ENCODE results near the gene ACSBG1. TPM values are rescaled to one million over a fixed set of nuclear protein-coding genes. Genes with fewer than 3 reads are reported as not detected.

ACSBG1 gene
- polyA plus RNA-seq, 1 experiment: not detected

DNA sequence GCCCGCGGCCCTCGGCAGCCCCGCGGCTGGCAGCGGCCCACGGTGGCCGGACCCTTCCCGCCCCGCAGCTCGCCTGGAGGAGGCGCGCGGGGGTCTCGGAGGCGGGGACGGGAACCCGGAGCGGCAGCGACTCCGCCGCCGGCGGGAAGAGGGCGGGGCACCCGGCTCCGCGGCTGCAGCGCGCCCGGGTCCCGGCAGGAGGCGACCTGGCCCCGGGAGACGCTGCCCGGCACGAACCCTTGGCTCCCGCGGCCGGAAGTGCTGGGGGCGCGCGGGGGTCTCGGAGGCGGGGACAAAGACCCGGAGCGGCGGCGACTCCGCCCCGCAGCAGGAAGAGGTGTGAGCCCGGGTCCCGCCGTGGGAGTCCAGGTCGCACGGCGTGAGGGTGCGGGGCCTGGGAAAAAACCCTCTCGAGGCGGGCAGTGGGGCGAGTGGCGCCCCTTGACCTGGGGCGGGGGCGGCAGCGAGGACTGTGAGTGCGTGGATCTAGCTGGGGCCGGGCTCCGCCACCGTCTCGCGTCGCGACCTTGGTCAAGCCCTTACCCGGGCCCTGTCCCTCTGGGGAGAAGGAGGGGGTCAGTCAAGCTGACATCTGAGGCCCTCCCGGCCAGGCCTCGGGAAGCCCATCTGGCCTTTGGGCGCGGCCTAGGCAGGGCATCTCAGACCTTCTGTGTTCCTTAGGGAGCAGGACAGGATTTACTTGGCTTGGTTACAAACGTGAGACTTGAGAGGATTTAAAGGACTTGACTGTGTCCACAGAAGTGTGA, 102.9 kb downstream of the ACSBG1 start, which contains the start of gene CIB2:
Gene CIB2 (minus strand): TSS at position 151 of the 767 bp plus-strand sequence. CDS start 230 bp downstream, outside the sequence.
- no peaks in the 10 kb centered on the region; the same call in 1 of the 2 replicates for H3K9me3 ChIP-seq (ENCODE audit: control insufficient read depth, insufficient read depth, low read length)
- DNase-seq (ENCODE audit: low read depth, low spot score): peak; percentile 7
- TF ChIP-seq, protein P1, sequence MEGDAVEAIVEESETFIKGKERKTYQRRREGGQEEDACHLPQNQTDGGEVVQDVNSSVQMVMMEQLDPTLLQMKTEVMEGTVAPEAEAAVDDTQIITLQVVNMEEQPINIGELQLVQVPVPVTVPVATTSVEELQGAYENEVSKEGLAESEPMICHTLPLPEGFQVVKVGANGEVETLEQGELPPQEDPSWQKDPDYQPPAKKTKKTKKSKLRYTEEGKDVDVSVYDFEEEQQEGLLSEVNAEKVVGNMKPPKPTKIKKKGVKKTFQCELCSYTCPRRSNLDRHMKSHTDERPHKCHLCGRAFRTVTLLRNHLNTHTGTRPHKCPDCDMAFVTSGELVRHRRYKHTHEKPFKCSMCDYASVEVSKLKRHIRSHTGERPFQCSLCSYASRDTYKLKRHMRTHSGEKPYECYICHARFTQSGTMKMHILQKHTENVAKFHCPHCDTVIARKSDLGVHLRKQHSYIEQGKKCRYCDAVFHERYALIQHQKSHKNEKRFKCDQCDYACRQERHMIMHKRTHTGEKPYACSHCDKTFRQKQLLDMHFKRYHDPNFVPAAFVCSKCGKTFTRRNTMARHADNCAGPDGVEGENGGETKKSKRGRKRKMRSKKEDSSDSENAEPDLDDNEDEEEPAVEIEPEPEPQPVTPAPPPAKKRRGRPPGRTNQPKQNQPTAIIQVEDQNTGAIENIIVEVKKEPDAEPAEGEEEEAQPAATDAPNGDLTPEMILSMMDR (IDR thresholded peaks at IDR 0.05; ENCODE audit: low read depth, low read length): peak; percentile 48
- CTCF ChIA-PET: interaction anchor here (0.6 to 2.5 kb wide), 12 partner anchors 14 to 291 kb away, joined by 3 to 30 read pairs (median 4); no protein-coding TSS in a partner anchor
- no peak within 1 kb of the TSS for H3K27ac ChIP-seq (ENCODE audit: low read depth, low read length)
- POLR2A ChIA-PET: interaction anchor here (0.9 kb wide), 1 partner anchor 17 kb away, joined by 3 read pairs; the partner anchor contains the start of gene IDH3A
- no peaks in the 10 kb centered on the region for H3K27me3 ChIP-seq (ENCODE audit: control insufficient read depth, insufficient read depth, low read length)
- peak within 1 kb of the TSS; percentile 74 for H3K4me3 ChIP-seq (ENCODE audit: low read depth, low read length)

DNA sequence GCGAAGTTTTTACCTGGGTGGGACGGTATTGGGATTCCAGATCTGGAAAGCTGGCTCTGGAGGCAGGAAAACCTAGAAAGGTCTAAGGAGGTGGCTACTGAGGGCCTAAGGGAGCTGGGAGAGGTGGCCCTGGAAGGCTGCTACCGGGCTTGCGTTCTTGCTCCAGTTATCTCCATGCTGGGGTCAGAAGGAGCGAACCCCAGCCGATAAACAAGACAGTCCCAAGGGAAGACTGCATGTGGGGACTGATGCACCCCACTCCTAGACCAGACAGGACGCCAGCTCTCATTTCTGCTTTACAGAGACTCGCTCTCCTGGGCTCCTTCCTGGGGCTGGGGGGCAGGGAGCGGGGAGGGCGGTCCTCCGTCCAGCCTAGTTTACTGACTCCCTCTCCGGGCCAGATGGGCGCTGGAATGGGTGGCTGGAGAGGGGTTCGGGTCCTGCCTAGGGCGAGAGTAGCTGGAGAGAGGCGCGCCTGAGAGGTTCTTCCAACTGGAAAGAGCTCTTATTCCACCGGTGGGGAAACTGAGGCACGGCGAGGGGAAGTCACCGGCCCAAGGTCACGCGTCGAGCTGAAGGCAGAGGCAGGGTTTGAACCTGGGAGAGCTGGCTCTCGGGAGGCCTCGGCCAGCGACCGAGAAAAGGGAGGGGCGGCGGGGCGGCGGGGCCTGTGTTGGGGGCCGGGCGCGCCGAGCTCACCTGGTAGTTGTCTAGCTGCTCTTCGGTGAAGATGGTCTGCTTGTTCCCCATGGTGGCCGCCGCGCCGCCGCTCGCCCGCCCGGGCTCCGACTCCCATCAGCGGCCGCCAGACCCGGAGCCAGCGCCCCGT, 103.7 kb downstream of the ACSBG1 start:
- ChIA-PET POLR2A (interaction anchor here (0.9 to 1.0 kb wide), 2 partner anchors 8 to 18 kb away, joined by 3 to 4 read pairs; partner anchors contain the start of gene IDH3A), CTCF (interaction anchor here (0.6 to 2.5 kb wide), 11 partner anchors 13 to 292 kb away, joined by 3 to 30 read pairs (median 3); no protein-coding TSS in a partner anchor)
- Histone ChIP-seq H3K4me3 (ENCODE audit: low read depth, low read length) (peak overlapping the region; percentile 74; the same call in 1 of the 2 replicates), H3K27me3 (ENCODE audit: control insufficient read depth, insufficient read depth, low read length) (peaks cover 4% of the 10 kb centered on the region), H3K27ac (ENCODE audit: low read depth, low read length) (no peak overlapping the region), H3K9me3 (ENCODE audit: control insufficient read depth, insufficient read depth, low read length) (no peaks in the 10 kb centered on the region; the same call in 1 of the 2 replicates)
- TF ChIP-seq, protein P1 (IDR thresholded peaks at IDR 0.05; ENCODE audit: low read depth, low read length): no peak
- no peak for DNase-seq (ENCODE audit: low read depth, low spot score)

GRCh38 chr15:78129751-78130287, 104.5 kb downstream of the ACSBG1 start:
- no peaks in the 10 kb centered on the region; the same call in 1 of the 2 replicates for H3K9me3 ChIP-seq (ENCODE audit: control insufficient read depth, insufficient read depth, low read length)
- H3K4me3 ChIP-seq (ENCODE audit: low read depth, low read length): no peak overlapping the region
- TF ChIP-seq, protein P1 (IDR thresholded peaks at IDR 0.05; ENCODE audit: low read depth, low read length): no peak
- DNase-seq (ENCODE audit: low read depth, low spot score): no peak
- H3K27me3 ChIP-seq (ENCODE audit: control insufficient read depth, insufficient read depth, low read length): peaks cover 8% of the 10 kb centered on the region
- CTCF ChIA-PET: interaction anchor here (0.6 to 2.5 kb wide), 4 partner anchors 17 to 111 kb away, joined by 3 to 30 read pairs (median 8); no protein-coding TSS in a partner anchor
- POLR2A ChIA-PET: interaction anchor here (1.0 kb wide), 1 partner anchor 9 kb away, joined by 4 read pairs; no protein-coding TSS in a partner anchor
- H3K27ac ChIP-seq (ENCODE audit: low read depth, low read length): no peak overlapping the region

GRCh38 chr15:78129077-78129750, 105.2 kb downstream of the ACSBG1 start:
- DNase-seq (ENCODE audit: low read depth, low spot score): no peak
- H3K9me3 ChIP-seq (ENCODE audit: control insufficient read depth, insufficient read depth, low read length): no peaks in the 10 kb centered on the region; the same call in 1 of the 2 replicates
- ChIA-PET POLR2A (no interaction called here), CTCF (interaction anchor here (0.5 to 2.4 kb wide), 4 partner anchors 16 to 173 kb away, joined by 3 to 12 read pairs (median 4); no protein-coding TSS in a partner anchor)
- H3K4me3 ChIP-seq (ENCODE audit: low read depth, low read length): no peak overlapping the region
- no peak overlapping the region for H3K27ac ChIP-seq (ENCODE audit: low read depth, low read length)
- H3K27me3 ChIP-seq (ENCODE audit: control insufficient read depth, insufficient read depth, low read length): peaks cover 8% of the 10 kb centered on the region
- TF ChIP-seq, protein P1 (IDR thresholded peaks at IDR 0.05; ENCODE audit: low read depth, low read length): no peak
